ENCODE results near the gene SMIM10. TPM values are rescaled to one million over a fixed set of nuclear protein-coding genes. Genes with fewer than 3 reads are reported as not detected.
A peak's percentile ranks its signal among the peaks of the same experiment; 100 is the strongest.

SMIM10 gene
- total and polyA plus RNA-seq, 3 donors from 2014 or later, result 12.0 to 71.7 (median 58.4) TPM

DNA sequence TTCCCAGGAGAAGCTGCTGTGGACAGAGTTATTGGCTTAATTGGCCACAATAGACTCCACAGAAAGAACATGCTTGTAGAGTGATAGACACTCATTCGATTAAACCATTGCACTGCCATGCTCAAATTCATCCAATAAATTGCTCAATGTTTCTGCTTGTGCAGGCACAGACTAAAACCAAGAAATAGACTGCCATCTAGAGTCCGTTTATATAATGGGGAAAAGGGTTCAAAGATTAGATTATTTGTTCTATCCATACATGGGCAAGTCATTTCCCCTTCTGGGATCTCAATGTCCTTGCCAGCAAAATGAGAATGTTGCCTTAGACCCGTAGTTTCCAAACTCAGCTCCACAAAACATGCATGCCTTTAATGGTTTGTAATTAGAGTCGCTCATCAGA, 8.7 kb downstream of the SMIM10 start:
- 30 to 44% methylated on average over 3 to 4 of the region's 4 CpGs for WGBS, 2 donors
- Histone ChIP-seq H3K27me3 (no peaks in the 10 kb centered on the region), H3K9me3 (no peaks in the 10 kb centered on the region), H3K4me1 (peaks cover 3% of the 10 kb centered on the region), H3K4me3 (no peak overlapping the region), H3K36me3 (ENCODE audit: low read depth, missing control alignments) (no peaks in the 10 kb centered on the region), H3K27ac (no peak overlapping the region)
- DNase-seq, result no peak
- no peak for TF ChIP-seq POLR2A (IDR thresholded peaks at IDR 0.05)
- TF ChIP-seq, protein P1, sequence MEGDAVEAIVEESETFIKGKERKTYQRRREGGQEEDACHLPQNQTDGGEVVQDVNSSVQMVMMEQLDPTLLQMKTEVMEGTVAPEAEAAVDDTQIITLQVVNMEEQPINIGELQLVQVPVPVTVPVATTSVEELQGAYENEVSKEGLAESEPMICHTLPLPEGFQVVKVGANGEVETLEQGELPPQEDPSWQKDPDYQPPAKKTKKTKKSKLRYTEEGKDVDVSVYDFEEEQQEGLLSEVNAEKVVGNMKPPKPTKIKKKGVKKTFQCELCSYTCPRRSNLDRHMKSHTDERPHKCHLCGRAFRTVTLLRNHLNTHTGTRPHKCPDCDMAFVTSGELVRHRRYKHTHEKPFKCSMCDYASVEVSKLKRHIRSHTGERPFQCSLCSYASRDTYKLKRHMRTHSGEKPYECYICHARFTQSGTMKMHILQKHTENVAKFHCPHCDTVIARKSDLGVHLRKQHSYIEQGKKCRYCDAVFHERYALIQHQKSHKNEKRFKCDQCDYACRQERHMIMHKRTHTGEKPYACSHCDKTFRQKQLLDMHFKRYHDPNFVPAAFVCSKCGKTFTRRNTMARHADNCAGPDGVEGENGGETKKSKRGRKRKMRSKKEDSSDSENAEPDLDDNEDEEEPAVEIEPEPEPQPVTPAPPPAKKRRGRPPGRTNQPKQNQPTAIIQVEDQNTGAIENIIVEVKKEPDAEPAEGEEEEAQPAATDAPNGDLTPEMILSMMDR (IDR thresholded peaks at IDR 0.05), result peak in 2 of 3 experiments; percentile 15 to 42
- intact Hi-C loops (cut with DNase I; ENCODE audit: low total_unique reads), result no loop called here

DNA sequence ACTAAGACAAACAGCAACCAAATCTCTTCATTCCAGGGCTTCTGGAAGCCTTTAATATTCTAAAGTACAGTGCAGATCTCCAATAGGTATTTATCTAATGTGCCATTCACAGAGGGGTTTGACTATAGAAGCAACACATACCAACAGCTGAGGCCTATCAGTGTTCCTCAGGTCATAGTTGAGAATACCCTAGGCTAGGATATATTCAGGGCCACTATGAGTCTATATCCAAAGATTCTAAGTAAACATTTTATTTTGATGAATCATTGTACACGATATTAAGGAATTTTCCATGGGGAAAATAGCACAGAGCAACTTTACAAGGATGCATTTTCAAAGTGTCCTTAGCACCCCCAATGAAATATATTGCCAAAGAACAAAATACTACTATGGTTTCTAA, 9.7 kb downstream of the SMIM10 start:
- Histone ChIP-seq H3K4me3 (no peak overlapping the region), H3K27me3 (no peaks in the 10 kb centered on the region), H3K27ac (no peak overlapping the region), H3K9me3 (no peaks in the 10 kb centered on the region), H3K36me3 (ENCODE audit: low read depth, missing control alignments) (no peaks in the 10 kb centered on the region), H3K4me1 (peaks cover 3% of the 10 kb centered on the region)
- intact Hi-C loops (cut with DNase I; ENCODE audit: low total_unique reads), result no loop called here
- no peak for TF ChIP-seq POLR2A (IDR thresholded peaks at IDR 0.05)
- TF ChIP-seq, protein P1 (IDR thresholded peaks at IDR 0.05), result no peak
- whole genome bisulfite sequencing, 2 donors, result 33 to 60% methylated on average over 1 of the region's 1 CpG
- DNase-seq, result no peak

DNA sequence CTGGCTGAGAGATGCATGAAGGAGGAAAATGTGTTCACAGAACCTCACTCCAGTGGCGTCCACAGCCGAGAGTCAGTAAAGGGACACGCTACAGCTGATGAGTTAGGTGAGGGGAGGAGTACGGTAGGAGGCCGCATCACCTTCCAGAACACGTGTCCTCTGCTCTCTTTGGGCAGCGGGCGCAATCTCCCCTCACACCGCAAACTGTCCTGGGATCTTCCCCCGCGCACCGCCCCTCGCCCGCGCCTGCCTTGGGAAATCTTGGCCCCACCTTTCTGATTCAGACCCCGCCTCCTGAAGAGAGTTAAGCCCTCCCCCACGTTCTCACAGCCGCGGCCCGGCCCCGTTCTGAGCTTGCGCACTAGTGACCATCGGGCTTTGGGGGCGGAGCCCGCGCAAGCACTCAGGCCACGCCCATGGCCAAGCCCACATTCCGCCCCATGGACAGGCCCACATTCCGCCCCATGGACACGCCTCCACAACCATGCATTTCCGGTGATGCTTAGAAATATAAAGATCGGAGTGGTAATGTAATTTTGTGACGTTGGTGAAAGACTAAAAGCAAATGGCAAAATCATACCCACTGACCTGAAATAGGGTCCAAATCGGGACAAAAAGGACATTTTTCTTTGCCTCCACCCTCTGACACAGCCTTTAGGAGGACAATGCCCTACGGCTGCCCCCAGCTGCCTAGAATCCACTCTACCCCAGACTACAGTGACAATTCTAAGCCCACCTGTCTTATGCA, 13.3 kb downstream of the SMIM10 start:
- H3K4me1 ChIP-seq, result peaks cover 3% of the 10 kb centered on the region
- DNase-seq, result peak; percentile 93
- peak overlapping the region; percentile 18 to 44 for H3K4me3 ChIP-seq
- H3K9me3 ChIP-seq, result no peaks in the 10 kb centered on the region
- intact Hi-C loops (cut with DNase I; ENCODE audit: low total_unique reads), result no loop called here
- no peaks in the 10 kb centered on the region for H3K27me3 ChIP-seq
- no peak overlapping the region for H3K27ac ChIP-seq
- no peak for TF ChIP-seq POLR2A (IDR thresholded peaks at IDR 0.05)
- TF ChIP-seq, protein P1 (IDR thresholded peaks at IDR 0.05), result no peak
- WGBS, 2 donors, result 1 to 6% methylated on average over 9 to 31 of the region's 35 CpGs
- H3K36me3 ChIP-seq (ENCODE audit: low read depth, missing control alignments), result no peaks in the 10 kb centered on the region

DNA sequence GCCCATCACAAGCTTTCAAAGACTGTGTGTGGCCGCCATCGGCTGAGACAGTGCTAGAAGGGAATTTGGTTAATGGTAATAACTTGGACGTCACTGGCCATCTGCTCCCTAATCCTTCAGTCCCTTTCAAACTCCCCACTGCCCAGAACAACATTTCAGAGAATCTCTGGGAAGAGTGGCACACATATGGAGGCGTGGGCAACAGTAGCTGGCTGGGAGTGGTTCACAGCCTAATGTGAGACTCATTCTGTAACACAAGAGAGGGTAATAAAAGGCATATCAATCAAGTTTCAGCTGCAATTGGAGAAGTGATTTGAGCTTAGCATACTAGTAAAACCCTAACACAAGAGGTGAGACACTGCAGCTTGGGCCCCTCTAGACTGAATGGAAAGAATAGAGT, 15.4 kb downstream of the SMIM10 start:
- H3K27ac ChIP-seq, result no peak overlapping the region
- intact Hi-C loops (cut with DNase I; ENCODE audit: low total_unique reads), result no loop called here
- no peaks in the 10 kb centered on the region for H3K9me3 ChIP-seq
- no peak for DNase-seq
- no peaks in the 10 kb centered on the region for H3K4me1 ChIP-seq
- no peaks in the 10 kb centered on the region for H3K36me3 ChIP-seq (ENCODE audit: low read depth, missing control alignments)
- 83 to 88% methylated on average over 3 to 4 of the region's 4 CpGs for WGBS, 2 donors
- TF ChIP-seq POLR2A (IDR thresholded peaks at IDR 0.05), result no peak
- TF ChIP-seq, protein P1 (IDR thresholded peaks at IDR 0.05), result no peak
- no peaks in the 10 kb centered on the region for H3K27me3 ChIP-seq
- H3K4me3 ChIP-seq, result no peak overlapping the region
